HepG2 (cell line): ENCODE data around the gene TBX5. TPM values are rescaled to one million over a fixed set of nuclear protein-coding genes. Genes with fewer than 3 reads are reported as not detected.

Source experiments
- ATAC-seq: fragments of 200-7000 bp; cut with Tn5 transposase; 3 replicates; pipeline ENCODE4 v1.9.1; 2020; ENCODE audit warnings: mild to moderate bottlenecking, moderate library complexity
- BruUV-seq: library from RNA; stranded (reverse); fragments of 400-500 nt; replicated peaks from 2 replicates; lab custom pipeline; 2021; lab: Mats Ljungman, UMichigan
- CTCF ChIA-PET: fragments of 300-600 bp; formaldehyde crosslinking; extraction: SDS; loops from one replicate; lab custom pipeline; 2021; ENCODE audit warnings: low total read pairs, inconsistent platforms, low intra/inter-chr PET ratio; lab: Yijun Ruan, JAX
- POLR2A ChIA-PET: fragments of 350-600 bp; sonication (Branson Sonifier 250); formaldehyde crosslinking; loops from one replicate; lab custom pipeline; 2020; ENCODE audit warnings: antibody characterized with exemption, inconsistent platforms; lab: Yijun Ruan, JAX
- DNase-seq: peaks from one replicate; pipeline ENCODE4 v3.0.0-alpha.2; 2015; ENCODE audit warnings: low spot score
- FAIRE-seq: peaks from 3 replicates; lab custom pipeline; 2011; peaks lifted over from hg19 to GRCh38; lab: Jason Lieb, UNC
- H2AFZ ChIP-seq: one replicate; pipeline ENCODE4 v1.6.1; 2011; ENCODE audit warnings: low read length, inconsistent platforms
- H3K27ac ChIP-seq: fragments of 300-600 bp; 3 replicates; pipeline ENCODE4 v1.8.0; 2011; ENCODE audit warnings: mixed run types, mild to moderate bottlenecking, mixed read lengths, low read length, inconsistent platforms; ENCODE audit not compliant: insufficient read depth; ENCODE audit errors: extremely low read length
- H3K27me3 ChIP-seq, 2 experiments: fragments of 200-600 bp in 1 of 2; 2 replicates in 1 of 2; 3 replicates in 1 of 2; pipeline versions ENCODE4 v1.6.0 to v1.8.0; 2011; ENCODE audit warnings: low read length in 2 of 2, mild to moderate bottlenecking in 2 of 2, moderate library complexity in 2 of 2, inconsistent platforms in 1 of 2; ENCODE audit not compliant: insufficient read depth in 2 of 2, control insufficient read depth in 1 of 2
- H3K36me3 ChIP-seq, 2 experiments: fragments of 200-600 bp in 1 of 2; replicated peaks in 1 of 2; 2 replicates in 1 of 2; 3 replicates in 1 of 2; pipeline versions ENCODE4 v1.5.1 to v1.8.0; 2011; ENCODE audit warnings: low read length in 2 of 2, inconsistent platforms in 1 of 2; ENCODE audit not compliant: insufficient read depth in 2 of 2, control insufficient read depth in 1 of 2
- H3K4me1 ChIP-seq: 2 replicates; pipeline ENCODE4 v1.5.1; 2012; ENCODE audit warnings: low read length, inconsistent platforms; ENCODE audit not compliant: insufficient read depth
- H3K4me2 ChIP-seq: 2 replicates; pipeline ENCODE4 v1.6.0; 2011; ENCODE audit warnings: low read depth, low read length, inconsistent platforms
- H3K4me3 ChIP-seq, 3 experiments: fragments of 200-600 bp in 1 of 3; sonication (generic), shearing (Covaris generic) in 1 of 3; replicated peaks in 1 of 3; 2 replicates each; pipeline ENCODE4 v1.5.1; 2011 to 2016; ENCODE audit warnings: low read length in 3 of 3, inconsistent platforms in 2 of 3, low read depth in 2 of 3, mild to moderate bottlenecking in 2 of 3, control low read depth in 1 of 3, mixed read lengths in 1 of 3; ENCODE audit not compliant: insufficient read depth in 1 of 3
- H3K79me2 ChIP-seq: one replicate; pipeline ENCODE4 v1.6.1; 2011; ENCODE audit warnings: low read length, inconsistent platforms; ENCODE audit not compliant: insufficient read depth
- H3K9ac ChIP-seq: 2 replicates; pipeline ENCODE4 v1.6.0; 2011; ENCODE audit warnings: mild to moderate bottlenecking, low read depth, low read length, inconsistent platforms; ENCODE audit not compliant: insufficient read depth
- H3K9me3 ChIP-seq: 2 replicates; pipeline ENCODE4 v1.5.1; 2012; ENCODE audit warnings: mild to moderate bottlenecking, low read length
- H4K20me1 ChIP-seq: 2 replicates; pipeline ENCODE4 v1.6.0; 2011; ENCODE audit warnings: inconsistent platforms, mild to moderate bottlenecking, low read length, moderate library complexity; ENCODE audit not compliant: insufficient read depth
- CEBPB ChIP-seq: IDR thresholded peaks from 2 replicates; pipeline ENCODE4 v1.6.1; 2011; ENCODE audit warnings: low read depth, low read length, improper control_type of control experiment, borderline replicate concordance
- ETV5 ChIP-seq: IDR thresholded peaks from 2 replicates; pipeline ENCODE4 v1.6.1; 2018; ENCODE audit warnings: missing biosample characterization, missing genetic modification reagents, inconsistent platforms, borderline replicate concordance
- KAT8 ChIP-seq: IDR thresholded peaks from 2 replicates; pipeline ENCODE4 v1.6.1; 2016; ENCODE audit warnings: missing genetic modification reagents, missing compliant biosample characterization
- MTA1 ChIP-seq: sonication (generic); formaldehyde crosslinking; IDR thresholded peaks from 2 replicates; pipeline ENCODE4 v1.4.0; 2020; ENCODE audit warnings: missing genetic modification reagents, mild to moderate bottlenecking, borderline replicate concordance
- NR2C2 ChIP-seq: sonication (generic); formaldehyde crosslinking; IDR thresholded peaks from 2 replicates; pipeline ENCODE4 v1.4.0; 2020; ENCODE audit warnings: missing genetic modification reagents, mild to moderate bottlenecking, moderate library complexity, borderline replicate concordance
- RFX5 ChIP-seq: IDR thresholded peaks from 2 replicates; pipeline ENCODE4 v1.6.1; 2011; ENCODE audit warnings: low read depth, low read length, improper control_type of control experiment
- TEAD2 ChIP-seq: sonication (generic); formaldehyde crosslinking; IDR thresholded peaks from 2 replicates; pipeline ENCODE4 v1.9.0; 2021; ENCODE audit warnings: missing genetic modification reagents
- TMF1 ChIP-seq: sonication (generic); formaldehyde crosslinking; IDR thresholded peaks from 2 replicates; pipeline ENCODE4 v1.8.1; 2022; ENCODE audit warnings: low read depth, missing genetic modification reagents
- ZNF256 ChIP-seq: sonication (generic); formaldehyde crosslinking; conservative IDR thresholded peaks from 2 replicates; pipeline ENCODE4 v1.4.0; 2020; ENCODE audit warnings: missing genetic modification reagents
- WGBS: methylation state at CpG from one replicate; pipeline ENCODE4 v1.1.6; 2017; ENCODE audit warnings: low lambda C conversion rate; 5-methylcytosine and 5-hydroxymethylcytosine counted together
- in situ Hi-C: cut with HindIII; loops from 2 replicates; pipeline ENCODE4 v1.10.0; 2017; ENCODE audit warnings: low pct_unique_long_range_greater_than_20kb; ENCODE audit not compliant: extremely low pct_ligation_motif_present
- intact Hi-C: fragments of 100-400 bp; cut with micrococcal nuclease; formaldehyde crosslinking; loops from one replicate; pipeline ENCODE4 v1.10.0; 2022; ENCODE audit not compliant: unreplicated experiment
- polyA plus RNA-seq, 8 experiments: library from polyadenylated mRNA; depleted of rRNA in 3 of 8; stranded (reverse) in 7 of 8; unstranded in 1 of 8; fragments of >200 nt; fragmentation: Illumina TruSeq in 4 of 8; extraction: Trizol in 4 of 8; gene quantifications; 2 replicates each; pipeline versions ENCODE4 v1.2.1 to v1.2.3, GENCODE V29; 2011 to 2016; ENCODE audit warnings: low read depth in 4 of 8, missing spikeins in 1 of 8, mixed read lengths in 1 of 8; ENCODE audit not compliant: insufficient read depth in 1 of 8
- total RNA-seq, 5 experiments: library from RNA; depleted of rRNA; stranded (reverse); fragments of >200 nt; fragmentation: Illumina TruSeq; extraction: Trizol; gene quantifications; 2 replicates each; pipeline ENCODE4 v1.2.3, GENCODE V29; 2016; ENCODE audit warnings: low read depth in 1 of 5
- TF ChIP-seq, protein P1 (sequence below): sonication (generic); formaldehyde crosslinking; IDR thresholded peaks from 2 replicates; pipeline ENCODE4 v1.4.0; 2020; ENCODE audit warnings: missing genetic modification reagents, mild to moderate bottlenecking, borderline replicate concordance
- TF ChIP-seq, protein P2 (sequence below): sonication (generic); formaldehyde crosslinking; IDR thresholded peaks from 2 replicates; pipeline ENCODE4 v1.4.0; 2020; ENCODE audit warnings: missing genetic modification reagents, borderline replicate concordance
- TF ChIP-seq, protein P3 (sequence below): conservative IDR thresholded peaks from 2 replicates; pipeline ENCODE4 v1.6.1; 2018; ENCODE audit warnings: missing genetic modification reagents

The TBX5 gene
- total and polyA plus RNA-seq, 2 of the 13 experiments (the other 11 are each of a cell fraction or from before 2014, with no cell fraction given): not detected

DNA sequence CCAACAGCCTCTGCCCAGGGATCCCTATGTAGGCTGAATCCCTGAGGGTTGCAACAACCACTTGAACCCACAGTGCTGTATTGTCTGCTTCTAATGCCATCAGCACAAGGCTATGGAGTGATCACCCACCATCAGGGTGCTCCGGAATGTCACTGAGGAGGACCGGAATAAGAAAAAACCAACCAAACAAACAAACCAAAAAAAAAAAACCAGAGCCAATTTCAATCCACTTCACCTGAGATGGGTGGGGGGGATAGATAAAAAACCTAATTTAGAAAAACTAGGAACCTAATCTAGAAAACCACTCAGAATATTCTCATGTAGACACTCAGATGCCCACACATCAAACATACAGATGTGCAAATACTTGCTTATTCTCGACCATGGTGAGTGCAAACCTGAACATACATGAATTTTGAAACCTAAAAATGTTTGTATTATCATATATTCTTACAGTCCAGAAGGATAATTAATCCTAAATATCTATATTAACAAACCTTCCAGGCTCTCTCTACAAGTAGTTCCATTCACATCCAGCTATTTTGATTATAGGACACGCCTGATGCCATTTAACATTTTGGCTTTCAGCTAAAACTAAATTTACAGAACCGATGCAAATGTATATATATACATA, 3.7 kb downstream of the TBX5 start:
- ChIA-PET POLR2A (no interaction called here), CTCF (no interaction called here)
- in situ Hi-C loops: no loop called here

More for the DNA sequence above, 3.7 kb downstream of the TBX5 start:
- DNase-seq (no peak), ATAC-seq (no peak), FAIRE-seq (no peak)
- Histone ChIP-seq H3K27me3 (peaks cover 4 to 87% of the 10 kb centered on the region in 2 experiments), H3K4me2 (no peak overlapping the region), H3K27ac (no peak overlapping the region), H3K9me3 (no peaks in the 10 kb centered on the region), H3K4me3 (no peak overlapping the region), H3K79me2 (no peaks in the 10 kb centered on the region), H2AFZ (no peak overlapping the region), H4K20me1 (no peaks in the 10 kb centered on the region), H3K4me1 (no peaks in the 10 kb centered on the region), H3K9ac (no peak overlapping the region), H3K36me3 (no peaks in the 10 kb centered on the region)
- intact Hi-C loops: no loop called here
- no TSS peak for BruUV-seq
- 20% methylated on average over 5 of the region's 5 CpGs for WGBS
- TF ChIP-seq CEBPB (no peak), ETV5 (no peak), NR2C2 (CRISPR knock-in tag) (no peak), TEAD2 (CRISPR knock-in tag) (no peak), KAT8 (CRISPR knock-in tag) (no peak), ZNF256 (CRISPR knock-in tag) (no peak), RFX5 (no peak), MTA1 (CRISPR knock-in tag) (no peak), TMF1 (CRISPR knock-in tag) (no peak)
- TF ChIP-seq, protein P1, sequence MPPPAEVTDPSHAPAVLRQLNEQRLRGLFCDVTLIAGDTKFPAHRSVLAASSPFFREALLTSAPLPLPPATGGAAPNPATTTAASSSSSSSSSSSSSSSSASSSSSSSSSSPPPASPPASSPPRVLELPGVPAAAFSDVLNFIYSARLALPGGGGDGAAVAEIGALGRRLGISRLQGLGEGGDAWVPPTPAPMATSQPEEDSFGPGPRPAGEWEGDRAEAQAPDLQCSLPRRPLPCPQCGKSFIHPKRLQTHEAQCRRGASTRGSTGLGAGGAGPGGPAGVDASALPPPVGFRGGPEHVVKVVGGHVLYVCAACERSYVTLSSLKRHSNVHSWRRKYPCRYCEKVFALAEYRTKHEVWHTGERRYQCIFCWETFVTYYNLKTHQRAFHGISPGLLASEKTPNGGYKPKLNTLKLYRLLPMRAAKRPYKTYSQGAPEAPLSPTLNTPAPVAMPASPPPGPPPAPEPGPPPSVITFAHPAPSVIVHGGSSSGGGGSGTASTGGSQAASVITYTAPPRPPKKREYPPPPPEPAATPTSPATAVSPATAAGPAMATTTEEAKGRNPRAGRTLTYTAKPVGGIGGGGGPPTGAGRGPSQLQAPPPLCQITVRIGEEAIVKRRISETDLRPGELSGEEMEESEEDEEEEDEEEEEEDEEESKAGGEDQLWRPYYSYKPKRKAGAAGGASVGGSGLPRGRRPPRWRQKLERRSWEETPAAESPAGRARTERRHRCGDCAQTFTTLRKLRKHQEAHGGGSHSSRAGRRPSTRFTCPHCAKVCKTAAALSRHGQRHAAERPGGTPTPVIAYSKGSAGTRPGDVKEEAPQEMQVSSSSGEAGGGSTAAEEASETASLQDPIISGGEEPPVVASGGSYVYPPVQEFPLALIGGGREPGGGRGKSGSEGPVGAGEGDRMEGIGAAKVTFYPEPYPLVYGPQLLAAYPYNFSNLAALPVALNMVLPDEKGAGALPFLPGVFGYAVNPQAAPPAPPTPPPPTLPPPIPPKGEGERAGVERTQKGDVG (CRISPR knock-in tag): no peak
- TF ChIP-seq, protein P2, sequence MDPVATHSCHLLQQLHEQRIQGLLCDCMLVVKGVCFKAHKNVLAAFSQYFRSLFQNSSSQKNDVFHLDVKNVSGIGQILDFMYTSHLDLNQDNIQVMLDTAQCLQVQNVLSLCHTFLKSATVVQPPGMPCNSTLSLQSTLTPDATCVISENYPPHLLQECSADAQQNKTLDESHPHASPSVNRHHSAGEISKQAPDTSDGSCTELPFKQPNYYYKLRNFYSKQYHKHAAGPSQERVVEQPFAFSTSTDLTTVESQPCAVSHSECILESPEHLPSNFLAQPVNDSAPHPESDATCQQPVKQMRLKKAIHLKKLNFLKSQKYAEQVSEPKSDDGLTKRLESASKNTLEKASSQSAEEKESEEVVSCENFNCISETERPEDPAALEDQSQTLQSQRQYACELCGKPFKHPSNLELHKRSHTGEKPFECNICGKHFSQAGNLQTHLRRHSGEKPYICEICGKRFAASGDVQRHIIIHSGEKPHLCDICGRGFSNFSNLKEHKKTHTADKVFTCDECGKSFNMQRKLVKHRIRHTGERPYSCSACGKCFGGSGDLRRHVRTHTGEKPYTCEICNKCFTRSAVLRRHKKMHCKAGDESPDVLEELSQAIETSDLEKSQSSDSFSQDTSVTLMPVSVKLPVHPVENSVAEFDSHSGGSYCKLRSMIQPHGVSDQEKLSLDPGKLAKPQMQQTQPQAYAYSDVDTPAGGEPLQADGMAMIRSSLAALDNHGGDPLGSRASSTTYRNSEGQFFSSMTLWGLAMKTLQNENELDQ (CRISPR knock-in tag): no peak
- TF ChIP-seq, protein P3, sequence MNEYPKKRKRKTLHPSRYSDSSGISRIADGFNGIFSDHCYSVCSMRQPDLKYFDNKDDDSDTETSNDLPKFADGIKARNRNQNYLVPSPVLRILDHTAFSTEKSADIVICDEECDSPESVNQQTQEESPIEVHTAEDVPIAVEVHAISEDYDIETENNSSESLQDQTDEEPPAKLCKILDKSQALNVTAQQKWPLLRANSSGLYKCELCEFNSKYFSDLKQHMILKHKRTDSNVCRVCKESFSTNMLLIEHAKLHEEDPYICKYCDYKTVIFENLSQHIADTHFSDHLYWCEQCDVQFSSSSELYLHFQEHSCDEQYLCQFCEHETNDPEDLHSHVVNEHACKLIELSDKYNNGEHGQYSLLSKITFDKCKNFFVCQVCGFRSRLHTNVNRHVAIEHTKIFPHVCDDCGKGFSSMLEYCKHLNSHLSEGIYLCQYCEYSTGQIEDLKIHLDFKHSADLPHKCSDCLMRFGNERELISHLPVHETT (CRISPR knock-in tag): no peak
